Stimulated activated CD8-positive, alpha-beta memory T cell treated with anti-CD3 and anti-CD28 coated beads, Interleukin-2, amount 100 ng/mL, for 48 hours (primary cell): ENCODE measurements around the gene SDE2.
"Not testable (repeated sequence)": the region's sequence is repeated elsewhere in the genome, so short reads cannot be mapped to it uniquely, and the experiment has no call there.

Source experiments
- DNase-seq, 2 donors: peaks; one replicate each; pipeline ENCODE4 v3.0.0-alpha.2; 2020; ENCODE audit warnings: low read depth in 2 of 2

Gene SDE2

DNA sequence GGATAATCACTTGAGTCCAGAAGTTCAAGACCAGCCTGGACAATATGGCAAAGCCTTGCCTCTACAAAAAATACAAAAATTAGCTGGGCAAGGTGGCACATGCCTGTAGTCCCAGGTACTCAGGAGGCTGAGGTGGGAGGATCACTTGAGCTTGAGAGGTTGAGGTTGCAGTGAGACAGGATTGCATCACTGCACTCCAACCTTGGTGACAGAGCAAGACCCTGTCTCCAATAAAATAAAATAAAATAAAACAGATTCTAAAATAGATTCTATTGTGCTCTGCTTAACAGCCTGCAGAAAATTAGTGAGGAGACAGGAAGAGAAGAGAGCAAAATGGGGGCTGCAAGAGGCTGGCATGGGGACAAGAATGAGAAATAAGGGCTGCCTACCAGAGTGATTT, 7.5 kb upstream of the SDE2 start:
- DNase-seq: no peak

DNA sequence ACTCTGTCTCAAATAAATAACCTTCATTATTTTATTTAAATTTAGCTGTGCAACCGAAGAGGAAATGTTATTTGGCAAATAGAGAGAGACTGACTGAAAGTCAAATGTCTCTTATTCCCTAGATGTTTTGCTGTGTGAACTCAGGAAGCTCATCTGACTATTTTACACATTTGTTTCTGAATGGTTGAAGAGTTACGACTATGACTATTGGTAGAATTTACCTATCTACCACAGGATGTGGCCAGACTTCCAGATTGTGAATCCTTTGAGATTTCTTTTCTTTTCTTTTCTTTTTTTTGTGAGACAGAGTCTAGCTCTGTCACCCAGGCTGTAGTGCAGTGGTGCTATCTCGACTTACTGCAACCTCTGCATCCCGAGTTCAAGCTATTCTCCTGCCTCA, 5.3 kb upstream of the SDE2 start:
- DNase-seq: no peak

DNA sequence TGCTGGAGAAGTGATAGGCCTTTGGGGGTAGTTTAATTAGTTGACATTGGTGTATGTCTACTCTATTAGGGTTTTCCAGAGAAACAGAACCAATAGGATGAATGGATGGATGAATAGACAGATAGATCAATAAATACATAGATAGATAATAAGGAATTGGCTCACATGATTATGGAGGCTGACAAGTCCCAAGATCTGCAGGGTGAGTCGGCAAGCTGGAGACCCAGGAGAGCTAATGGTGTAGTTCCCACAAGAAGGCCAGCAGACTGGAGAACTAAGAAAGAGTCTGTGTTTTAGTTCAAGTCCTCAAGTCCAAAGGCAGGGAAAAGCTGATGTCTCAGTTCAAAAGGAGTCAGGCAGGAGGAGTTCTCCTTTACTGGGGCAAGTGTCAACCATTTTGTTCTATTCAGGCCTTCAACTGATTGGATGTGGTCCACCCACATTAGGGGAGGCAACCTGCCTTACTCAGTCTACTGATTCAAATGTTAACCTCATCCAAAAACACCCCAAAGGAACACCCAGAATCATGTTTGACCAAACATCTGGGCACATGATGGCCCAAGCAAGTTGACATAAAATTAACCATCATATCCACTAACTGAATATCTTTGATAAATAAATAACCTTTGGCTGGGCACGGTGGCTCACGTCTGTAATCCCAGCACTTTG, 4.5 kb upstream of the SDE2 start:
- DNase-seq: no peak

DNA sequence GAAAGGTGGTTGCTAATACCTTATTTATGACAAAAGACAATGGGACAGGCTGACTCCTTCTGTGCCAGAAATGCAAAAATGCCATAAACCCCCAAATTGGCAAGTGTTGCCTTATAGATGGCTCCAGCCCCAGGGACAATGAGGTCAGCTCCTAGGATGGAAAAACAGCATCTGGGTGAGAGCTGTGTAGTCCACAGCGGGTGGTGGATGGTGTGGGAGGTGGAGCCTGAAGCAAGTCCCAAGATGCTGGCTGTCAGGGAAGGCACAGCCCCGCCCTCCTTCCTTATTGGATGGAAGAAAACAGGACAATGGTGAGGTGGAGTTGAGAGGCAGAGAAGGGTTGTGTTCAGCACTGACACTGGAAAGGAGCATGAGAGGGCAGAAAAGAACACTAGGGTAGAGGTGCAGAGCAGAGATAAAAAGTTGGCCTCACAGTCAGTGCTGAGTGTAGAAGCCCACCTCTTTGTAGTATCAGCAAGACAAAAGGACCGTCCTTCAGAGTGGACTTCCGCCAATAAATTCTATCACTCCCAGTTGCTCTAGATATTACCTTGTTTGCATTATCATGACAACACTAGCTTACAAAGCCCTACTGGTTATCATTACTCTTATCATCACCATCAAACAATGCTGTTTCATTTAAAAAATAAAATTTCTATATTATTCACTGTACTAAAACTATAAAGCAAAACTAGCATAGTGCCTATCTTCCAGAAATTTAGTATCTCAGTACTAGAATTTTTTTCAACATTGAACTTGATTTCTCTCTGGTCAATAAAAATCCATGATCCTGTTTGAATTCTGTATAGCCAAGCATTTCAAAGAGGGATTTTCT, 3.7 kb upstream of the SDE2 start:
- DNase-seq: peak in 1 of 2 donors; percentile 24

DNA sequence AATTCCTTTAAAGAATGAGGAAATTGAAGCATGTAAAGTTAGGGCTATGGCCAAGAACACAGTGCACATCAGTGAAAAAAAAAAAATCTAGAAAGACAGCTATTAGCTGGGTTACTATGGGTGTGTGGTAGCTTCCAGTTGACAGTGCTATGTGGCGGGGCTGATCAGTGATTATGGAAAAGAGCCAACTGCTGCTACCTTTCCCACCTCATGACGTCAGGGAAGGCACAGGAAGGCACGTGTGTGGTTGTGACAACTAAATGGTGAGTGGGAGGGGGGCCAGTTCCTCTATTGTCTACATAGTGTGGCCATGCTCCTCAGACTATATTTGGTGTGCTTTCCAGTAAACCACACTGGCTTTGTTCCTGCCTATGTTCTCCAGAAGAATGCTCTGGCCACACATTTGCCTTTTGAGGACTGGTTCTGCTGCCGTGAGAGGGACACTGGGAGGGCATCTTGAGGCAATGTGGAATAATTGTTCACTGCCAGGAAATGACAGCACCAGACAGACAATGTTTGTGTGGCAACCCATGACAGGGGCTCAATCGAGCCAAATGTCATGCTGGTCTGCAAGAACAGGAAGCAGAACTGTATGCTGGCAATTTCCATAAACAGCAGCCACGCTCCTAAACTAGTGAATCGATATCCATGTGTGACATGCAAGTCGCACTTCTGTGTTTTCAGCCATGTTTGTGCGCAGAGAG, 3.0 kb upstream of the SDE2 start:
- DNase-seq: no peak

DNA sequence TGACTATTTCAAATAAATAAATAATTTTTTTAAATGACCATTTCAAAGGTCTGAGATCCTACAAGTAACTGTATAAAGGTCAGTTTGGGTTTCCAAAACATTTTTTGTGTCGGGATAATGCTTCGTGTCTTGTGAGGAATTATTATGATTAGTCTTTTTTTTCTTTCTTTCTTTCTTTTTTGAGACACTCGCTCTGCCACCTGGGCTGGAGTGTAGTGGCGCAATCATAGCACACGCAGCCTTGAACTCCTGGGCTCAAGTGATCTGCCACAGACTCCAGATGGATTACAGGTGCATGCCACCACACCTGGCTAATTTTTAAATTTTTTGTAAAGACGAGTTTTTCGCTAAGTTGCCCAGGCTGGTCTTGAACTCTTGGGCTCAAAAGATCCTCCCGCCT, 1.9 kb upstream of the SDE2 start:
- DNase-seq: no peak

DNA sequence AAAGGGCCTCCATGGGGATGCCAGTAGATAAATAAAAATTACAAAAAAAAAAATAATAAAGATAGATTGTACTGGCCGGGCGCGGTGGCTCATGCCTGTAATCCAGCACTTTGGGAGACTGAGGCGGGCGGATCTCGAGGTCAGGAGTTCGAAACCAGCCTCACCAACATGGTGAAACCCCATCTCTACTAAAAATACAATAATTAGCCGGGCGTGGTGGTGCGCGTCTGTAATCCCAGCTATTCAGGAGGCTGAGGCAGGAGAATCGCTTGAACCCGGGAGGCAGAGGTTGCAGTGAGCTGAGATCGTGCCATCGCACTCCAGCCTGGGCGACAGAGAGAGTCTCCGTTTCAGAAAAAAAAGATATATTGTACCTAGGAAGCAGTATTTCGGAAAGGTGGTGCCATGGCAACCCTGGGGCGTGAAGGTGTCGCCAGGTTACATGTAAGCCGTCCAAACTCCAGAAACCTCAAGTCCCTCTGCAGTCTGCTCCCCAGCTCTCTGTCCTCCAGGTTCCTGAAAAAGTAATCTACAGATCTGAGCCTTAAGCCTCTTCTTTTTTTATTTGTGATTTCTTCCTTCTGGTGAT, 1.4 kb upstream of the SDE2 start:
- not testable (repeated sequence) for DNase-seq

DNA sequence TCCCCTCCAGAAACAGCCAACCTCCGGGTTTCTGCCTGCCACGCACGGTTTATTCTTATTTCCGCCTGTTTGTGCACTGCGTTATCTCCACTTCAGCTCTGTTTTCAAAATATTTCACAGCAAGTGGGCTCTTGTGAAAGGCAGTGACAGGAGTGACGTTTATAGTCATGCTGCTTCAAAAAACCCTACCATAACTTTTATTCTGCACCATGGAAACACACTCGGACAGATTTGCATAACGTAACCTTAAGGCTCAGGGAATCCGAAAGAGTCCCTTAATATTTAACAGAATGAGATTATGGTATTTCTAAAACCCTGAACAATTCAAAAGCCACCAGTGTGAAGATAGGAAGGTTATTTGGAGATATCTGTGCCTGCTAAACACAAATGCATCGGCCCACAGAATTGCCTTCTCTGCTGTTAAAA, 782 bp upstream of the SDE2 start:
- no peak for DNase-seq

DNA sequence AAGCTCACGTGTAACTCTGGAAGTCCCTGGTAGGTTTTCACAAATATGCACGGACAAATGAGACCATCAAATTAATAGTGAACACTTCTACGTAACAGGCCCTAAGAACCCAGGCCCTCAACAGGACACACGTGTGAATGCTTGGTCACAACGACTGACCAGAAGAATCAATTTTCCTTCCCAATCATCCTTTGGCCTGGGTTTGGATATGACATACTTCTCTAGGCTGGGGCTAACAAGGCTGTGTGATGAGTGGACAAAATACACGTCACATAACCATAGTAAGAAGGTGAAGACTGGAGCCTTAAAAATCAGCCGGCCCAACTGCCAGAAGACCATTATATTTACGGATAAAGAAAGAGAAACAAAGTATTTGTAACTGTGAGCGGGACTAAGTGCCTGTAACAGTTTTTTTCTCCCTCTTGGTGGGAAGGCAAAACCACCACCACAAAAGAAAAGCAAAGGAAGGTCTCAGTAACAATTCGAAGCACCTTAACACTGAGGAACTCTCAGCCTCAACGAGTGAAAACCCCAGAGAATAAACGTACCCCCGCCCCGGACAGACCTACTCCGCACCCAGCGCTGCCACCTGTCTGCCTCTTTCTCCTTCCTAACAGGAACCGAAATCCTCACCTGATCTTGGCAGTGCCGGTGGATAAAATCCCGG, 450 bp downstream of the SDE2 start:
- DNase-seq: no peak

DNA sequence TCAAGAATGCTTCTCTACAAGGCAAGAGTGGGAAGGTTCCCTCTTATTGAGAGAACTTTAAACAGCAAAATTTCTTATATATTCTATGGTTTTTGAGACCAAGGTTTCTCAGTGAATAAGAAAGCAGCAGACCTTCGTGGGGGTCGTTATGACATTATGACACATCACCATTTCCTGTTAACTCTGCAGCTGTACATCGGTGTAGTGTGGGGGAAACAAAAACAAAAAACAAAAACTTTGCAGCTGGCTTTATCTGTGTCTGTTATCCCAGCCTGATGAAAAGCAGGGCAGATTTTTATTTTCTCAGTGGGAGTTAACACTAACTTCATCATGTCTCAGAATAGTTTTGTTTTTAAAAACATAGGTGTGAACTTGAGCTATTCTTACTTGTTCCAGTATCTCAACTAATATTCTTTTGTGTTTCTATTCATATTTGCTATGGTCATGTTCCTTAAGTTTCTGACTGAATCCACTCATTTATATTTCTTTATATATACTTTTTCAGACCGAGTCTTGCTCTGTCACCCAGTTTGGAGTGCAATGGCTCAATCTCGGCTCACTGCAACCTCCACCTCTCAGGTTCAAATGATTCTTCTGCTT, 2.1 kb downstream of the SDE2 start:
- DNase-seq: no peak

DNA sequence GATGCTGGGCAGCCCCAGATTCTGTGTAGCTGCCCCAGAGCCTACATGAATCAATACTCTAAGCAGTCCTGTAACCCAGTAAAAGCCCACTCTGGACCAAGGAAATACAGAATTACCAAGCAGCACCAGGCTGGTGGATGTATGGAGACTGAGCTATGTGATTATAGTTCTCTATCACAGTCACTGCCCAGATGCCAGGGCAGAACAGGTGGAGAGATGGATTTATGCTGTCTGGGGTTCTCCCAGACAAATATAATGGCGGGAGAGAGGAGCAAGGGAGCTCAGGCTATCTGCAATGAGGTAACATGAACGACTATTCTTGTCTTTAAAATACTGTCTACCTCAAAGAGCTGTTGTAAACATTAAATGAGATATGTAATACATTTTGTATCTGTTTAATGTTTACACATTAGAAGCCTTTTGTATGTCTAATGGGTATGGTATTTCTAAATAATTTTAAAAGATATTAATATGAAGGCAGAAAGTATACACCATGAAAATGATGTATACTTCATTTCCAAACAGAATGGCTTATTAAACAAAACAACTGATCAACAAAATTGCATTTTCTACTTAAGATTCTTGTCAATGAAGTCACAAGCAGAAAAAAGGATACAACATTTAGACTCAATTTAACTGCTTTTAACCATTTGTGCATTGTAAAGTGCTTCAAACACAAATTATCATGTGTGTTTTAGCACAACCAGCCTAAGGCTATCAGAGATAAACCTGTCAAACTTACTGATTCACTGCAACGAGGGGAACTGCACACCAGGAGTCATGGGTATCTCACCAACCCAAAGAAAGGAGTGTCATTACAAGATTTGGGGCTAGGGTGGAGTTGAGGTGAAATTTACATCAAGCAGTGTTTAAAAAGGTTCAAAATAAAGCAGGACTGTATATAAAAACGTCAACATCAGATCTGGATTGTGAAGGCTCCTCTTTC, 3.0 kb downstream of the SDE2 start:
- DNase-seq: no peak

DNA sequence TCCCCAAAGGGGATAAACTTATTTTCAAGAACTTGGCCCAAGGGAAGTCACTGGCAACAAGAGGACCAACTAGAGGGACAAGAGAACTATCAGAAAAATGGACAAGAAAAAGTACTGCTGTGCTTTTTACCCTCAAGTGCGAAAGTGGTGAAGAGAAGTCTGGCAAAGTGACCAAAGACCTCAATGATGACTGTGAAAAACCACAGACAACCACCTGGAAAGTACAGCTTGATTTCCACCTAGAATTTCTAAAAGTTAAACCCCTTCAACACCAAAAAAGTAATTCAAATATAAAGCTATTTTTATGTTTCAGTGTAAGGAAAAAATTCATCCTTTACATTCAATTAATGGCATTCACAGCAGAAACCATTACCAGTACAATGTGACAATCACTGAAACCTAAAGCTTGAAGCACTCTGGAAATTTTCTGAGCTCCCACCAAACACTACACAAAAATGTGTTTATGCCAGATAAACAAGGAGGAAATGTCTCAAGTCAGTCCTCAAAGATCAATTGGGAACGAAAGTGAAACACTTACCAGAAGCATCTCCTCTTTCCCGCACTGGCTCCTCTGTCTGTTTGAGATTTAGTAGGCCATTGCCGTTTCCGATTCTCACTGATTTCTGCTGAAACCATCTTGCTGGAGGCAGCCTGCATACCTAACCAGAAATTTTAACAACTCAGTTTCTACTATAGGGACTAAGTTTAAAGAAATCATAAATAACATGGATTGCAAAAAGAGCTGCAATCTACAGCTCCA, 8.3 kb downstream of the SDE2 start:
- no peak for DNase-seq

DNA sequence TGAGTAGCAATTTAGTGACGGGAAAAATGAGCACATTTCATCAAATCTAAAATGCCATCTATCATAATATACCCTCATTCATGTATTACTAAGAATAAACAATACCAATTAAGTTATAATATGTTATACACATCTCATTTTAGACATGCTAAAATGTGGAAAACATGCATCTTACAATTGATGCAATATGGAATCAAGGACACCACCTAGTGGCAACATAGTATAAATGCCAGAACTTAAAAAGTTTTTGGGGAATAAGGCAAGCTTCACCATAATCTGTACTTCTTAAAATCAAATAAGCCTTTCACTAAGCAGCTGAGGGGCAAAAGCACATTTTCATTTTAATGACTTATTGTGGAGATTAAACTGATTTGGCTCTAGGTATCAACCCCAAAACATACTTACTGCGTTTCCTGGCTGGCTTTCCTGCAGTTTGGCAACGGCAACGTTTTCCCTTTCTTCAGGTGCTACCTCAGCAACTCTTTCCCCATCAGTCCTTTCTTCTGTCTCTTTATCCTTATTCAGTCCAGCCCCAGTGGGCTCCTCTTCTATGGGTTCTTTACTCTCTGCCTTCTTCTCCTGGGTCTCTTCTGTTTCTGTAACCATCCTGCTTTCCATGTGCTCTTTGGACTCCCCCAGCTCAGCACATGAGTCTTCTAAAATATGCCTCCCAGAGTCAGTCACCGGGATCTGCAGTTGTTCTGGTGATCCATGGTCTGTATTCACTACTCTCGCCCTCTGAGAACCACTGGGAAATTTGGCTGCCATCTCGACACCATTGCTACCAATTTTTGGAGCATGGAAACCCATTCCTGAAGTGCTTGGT, 11.4 kb downstream of the SDE2 start:
- no peak for DNase-seq

DNA sequence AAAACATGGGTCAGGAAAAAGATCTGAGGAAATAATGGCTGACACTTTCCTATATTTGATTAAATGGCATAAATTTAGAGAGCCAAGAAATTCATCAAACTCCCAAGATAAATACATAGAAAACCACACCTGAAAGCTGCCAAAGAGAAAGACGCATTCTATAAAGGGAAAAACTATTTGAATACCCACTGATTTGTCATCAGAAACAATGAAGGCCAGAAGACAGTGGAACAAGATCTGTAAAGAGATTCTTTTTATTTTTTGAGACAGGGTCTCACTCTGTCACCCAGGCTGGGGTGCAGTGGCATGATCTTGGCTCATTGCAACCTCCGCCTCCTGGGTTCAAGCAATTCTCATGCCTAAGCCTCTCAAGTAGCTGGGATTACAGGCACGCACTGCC, 17.4 kb downstream of the SDE2 start:
- no peak for DNase-seq

DNA sequence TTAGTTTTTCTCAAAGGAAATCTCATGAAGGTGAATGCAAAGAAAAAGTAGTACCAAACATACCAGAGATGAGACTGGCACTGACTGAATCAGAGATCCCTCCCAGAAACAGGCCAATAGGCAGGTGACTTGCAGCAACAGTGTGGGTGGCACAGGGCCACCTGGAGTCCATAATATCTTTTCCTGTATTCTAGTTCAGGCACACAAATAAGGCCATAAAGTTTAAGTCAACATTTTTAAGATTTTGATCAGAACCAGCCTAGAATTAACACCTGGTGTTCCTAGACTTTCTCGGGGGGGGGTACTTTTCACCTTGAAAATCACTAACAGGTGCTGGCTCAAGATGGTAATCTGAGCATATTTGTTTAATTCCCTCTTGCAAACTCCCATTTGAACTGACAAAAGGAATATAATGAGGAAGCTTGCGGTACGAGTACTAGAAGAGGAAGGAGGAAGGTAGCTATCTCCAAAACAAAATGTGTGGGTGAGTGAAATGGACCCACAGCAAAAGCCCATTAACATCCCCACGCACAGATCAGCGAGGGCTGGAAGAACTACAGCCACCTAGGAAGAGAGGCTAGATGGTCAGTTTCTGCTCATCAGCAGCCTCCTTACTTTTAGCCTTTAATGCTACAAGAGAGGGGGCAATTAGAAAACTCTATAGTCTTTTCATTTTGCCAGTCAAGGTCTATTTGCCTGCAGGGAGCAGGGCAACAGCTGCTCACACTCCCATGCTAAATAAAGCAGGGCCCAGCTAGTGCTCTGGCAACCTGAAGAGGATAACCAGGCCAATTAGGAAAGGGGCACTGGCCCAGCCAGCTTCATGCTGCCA, 18.9 kb downstream of the SDE2 start:
- DNase-seq: no peak

DNA sequence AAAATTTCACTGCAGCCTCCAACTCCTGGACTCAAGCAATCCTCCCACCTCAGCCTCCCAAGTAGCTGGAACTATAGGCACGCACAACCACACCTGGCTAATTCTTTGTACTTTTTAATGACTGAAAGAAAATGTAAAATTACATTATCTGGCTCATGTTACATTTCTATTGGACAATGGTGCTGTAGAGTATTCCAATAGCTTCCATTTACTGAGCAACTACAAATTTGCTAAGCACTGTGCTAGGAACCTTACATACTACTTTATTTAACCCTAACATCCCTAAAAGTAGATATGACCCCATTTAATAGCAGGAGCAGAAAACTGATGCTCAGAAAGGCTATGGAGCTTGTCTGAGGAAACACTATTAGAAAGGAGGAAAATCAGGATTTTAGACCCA, 19.7 kb downstream of the SDE2 start:
- no peak for DNase-seq

DNA sequence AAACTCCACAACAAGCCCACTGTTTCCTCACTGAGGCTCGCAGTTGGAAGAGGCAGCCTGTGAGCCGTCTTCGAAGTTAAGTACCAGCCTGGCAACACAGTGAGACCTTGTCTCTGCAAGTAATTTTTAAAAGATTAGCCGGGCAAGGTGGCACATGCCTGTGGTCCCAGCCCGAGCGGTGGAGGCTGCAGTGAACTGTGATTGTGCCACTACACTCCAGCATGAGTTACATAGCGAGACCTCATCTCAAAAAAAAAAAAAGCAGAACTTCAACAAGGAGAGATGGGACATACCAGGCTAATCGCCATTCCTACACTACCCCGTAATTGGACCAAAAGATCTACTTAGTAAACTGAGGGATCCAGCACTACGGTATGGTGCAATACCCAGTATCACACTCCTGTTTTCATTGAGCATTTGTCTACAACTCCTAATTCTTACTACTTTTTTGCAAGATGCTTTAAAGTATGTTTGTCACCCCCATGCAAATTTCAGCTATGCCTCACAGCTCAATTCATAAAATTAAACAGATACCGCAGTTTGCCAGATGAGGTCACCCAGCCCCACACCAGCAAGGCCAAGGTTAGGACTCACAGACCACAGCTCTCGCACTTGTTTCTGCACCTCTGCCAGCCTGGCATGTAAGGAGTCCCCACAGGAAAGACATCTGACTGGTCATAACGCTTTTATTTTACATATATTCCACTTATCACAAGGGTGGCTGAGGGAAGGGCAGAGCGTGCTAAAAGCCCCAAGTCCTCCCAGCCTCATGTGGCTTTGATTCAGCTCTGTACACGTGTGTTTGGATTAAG, 21.0 kb downstream of the SDE2 start:
- no peak for DNase-seq
